Hypothalamus (tissue), 51 donors: ENCODE results near the gene ADORA2A.

Source experiments
- DNase-seq, 51 donors: peaks; one replicate each; lab custom pipeline; 2025; lab: John Stamatoyannopoulos, UW

ADORA2A gene

GRCh38 chr22:24444251-24444650, 16.9 kb downstream of the ADORA2A start:
- DNase-seq, result no peak

GRCh38 chr22:24444729-24445466, 17.5 kb downstream of the ADORA2A start:
- no peak for DNase-seq

DNA sequence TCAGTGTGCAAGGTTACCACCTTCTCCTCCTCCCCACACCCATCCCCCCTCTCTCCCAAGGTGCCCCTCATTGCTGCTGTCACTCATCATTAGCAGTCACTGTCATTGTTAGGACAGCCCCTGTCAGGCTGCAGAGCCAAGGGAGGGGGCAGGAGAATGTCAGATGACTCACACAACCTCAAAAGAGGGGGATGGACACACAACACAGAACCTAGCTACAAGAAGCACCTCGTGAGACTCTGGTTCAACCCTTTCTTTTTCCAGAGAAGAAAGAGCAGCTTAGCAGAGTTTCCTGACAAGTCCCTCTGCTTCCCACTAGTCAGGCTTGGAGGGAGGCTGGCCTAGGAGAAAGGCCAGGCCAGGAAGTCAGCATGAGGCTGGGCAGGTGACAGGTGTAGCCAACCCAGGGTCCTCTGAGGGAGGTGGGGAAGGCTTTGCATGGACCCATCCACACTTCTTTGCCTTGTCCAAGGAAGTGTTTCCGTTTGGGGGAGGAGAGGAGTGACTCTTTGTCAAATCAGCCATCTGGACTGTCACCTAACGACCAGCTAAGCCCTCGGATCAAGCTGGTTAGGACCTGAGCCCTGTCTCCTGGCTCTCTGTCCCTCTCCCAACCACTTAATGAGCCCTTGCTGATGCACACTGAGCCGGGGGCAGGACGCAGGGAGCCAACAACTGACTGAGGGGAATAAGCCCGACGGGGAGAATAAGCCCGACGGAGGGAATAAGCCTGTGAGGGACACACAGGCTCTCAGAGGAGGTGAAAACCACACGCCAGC, 18.3 kb downstream of the ADORA2A start:
- no peak for DNase-seq

- DNase-seq, result no peak
Observed at GRCh38 chr22:24446260-24446611, 18.8 kb downstream of the ADORA2A start.

GRCh38 chr22:24450610-24451009, 23.2 kb downstream of the ADORA2A start:
- DNase-seq, result no peak

- DNase-seq, result no peak
Observed at GRCh38 chr22:24451162-24451561, 23.8 kb downstream of the ADORA2A start.

- no peak for DNase-seq
Observed at GRCh38 chr22:24453853-24454252, 26.5 kb downstream of the ADORA2A start.

DNA sequence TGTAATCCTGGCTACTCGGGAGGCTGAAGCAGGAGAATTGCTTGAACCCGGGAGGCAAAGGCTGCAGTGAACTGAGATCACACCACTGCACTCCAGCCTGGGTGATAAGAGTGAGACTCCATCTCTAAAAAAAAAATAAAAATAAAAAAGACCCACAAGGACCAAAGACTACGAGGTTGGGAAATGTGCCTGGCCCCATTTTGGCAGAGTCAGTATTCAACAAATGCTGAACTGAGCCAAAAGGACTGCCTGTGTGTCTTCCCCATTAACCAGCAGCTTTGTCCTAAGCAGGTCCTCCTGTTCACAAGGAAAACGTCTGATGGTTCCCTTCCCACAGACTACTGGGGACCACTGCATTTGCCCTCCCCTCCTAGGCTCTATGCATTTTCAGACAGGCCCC, 27.6 kb downstream of the ADORA2A start:
- DNase-seq, result no peak

- peak in 4 of 51 donors; percentile 9 to 17 (median 12) for DNase-seq
Observed at GRCh38 chr22:24455751-24456426, 28.5 kb downstream of the ADORA2A start.

- no peak for DNase-seq
Observed at GRCh38 chr22:24457894-24458420, 30.6 kb downstream of the ADORA2A start.

DNA sequence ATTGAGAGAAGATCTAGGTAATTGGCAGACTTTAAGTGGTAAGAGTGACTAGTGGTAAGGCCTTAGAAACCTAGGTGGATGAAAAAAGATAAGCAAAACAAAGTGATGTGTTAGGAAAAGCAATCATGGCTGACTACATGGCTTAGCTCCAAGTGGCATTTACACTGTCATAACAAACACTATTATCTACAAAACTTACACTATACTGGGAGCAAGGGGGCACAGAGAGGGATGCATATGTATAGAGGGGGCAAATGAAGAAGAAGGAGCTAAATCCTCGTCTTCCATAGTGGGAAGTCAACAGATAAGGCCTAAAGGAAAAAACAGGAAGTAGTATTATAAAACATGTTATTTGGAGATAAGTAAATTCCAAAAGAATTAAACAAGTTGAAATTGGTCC, 32.5 kb downstream of the ADORA2A start:
- DNase-seq, result no peak

GRCh38 chr22:24460418-24461089, 33.2 kb downstream of the ADORA2A start:
- no peak for DNase-seq

- no peak for DNase-seq
Observed at GRCh38 chr22:24463071-24463760, 35.8 kb downstream of the ADORA2A start.

- DNase-seq, result no peak
Observed at GRCh38 chr22:24465566-24465965, 38.2 kb downstream of the ADORA2A start.

DNA sequence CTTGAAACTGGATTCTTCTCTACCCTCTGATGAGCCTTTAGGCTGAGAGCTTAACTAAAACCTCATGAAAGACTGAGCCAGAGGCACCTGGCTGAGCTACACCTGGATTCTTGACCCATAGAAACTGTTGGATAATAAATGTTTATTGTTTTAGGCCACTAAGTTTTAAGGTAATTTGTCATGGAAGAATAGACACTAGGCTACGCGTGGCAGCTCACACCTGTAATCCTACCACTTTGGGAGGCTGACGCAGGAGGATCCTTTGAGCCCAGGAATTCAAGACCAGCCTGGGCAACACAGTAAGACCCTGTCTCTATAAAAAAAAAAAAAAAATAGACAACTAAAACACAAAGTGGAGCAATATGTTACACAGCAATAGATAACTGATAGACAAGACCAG, 38.6 kb downstream of the ADORA2A start:
- no peak for DNase-seq

GRCh38 chr22:24466716-24467328, 39.4 kb downstream of the ADORA2A start:
- peak in 5 of 51 donors; percentile 2 to 24 (median 10) for DNase-seq

- no peak for DNase-seq
Observed at GRCh38 chr22:24467340-24467739, 39.9 kb downstream of the ADORA2A start.

DNA sequence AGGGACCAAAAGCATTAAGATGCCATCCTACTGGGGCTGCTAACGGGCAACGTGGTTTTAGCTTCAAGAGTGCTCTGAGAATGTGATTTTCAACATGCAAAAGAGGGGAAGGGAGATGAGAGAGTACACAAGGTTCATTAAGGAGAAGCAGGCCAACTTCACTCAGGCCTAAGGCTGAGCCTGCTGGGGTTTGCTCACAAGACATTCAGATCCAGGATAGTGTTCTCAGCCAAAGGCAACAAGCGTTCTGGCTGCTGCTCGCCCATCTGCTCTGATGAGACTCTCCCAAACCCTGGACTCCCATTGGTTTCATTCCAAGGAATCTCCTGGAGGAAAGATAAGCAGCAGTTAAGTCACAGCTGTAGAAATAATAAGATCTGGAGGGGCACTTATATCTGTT, 44.2 kb downstream of the ADORA2A start:
- DNase-seq, result no peak

GRCh38 chr22:24473284-24473683, 45.9 kb downstream of the ADORA2A start:
- DNase-seq, result no peak

- DNase-seq, result no peak
Observed at GRCh38 chr22:24474221-24474620, 46.8 kb downstream of the ADORA2A start.
